ENCODE results near the gene MAN2B2.

The MAN2B2 gene

GRCh38 chr4:6546681-6547447, 28.1 kb upstream of the MAN2B2 start:
- peak; percentile 27 for DNase-seq (ENCODE audit: low read depth)

GRCh38 chr4:6548201-6548881, 26.6 kb upstream of the MAN2B2 start:
- no peak for DNase-seq (ENCODE audit: low read depth)

- DNase-seq (ENCODE audit: low read depth), result no peak
These were observed 26.1 kb upstream of the MAN2B2 start for GRCh38 chr4:6548882-6549230.

- DNase-seq (ENCODE audit: low read depth), result no peak
These were observed 25.5 kb upstream of the MAN2B2 start for GRCh38 chr4:6549445-6549844.

- no peak for DNase-seq (ENCODE audit: low read depth)
These were observed 24.9 kb upstream of the MAN2B2 start for GRCh38 chr4:6549890-6550620.

- DNase-seq (ENCODE audit: low read depth), result no peak
These were observed 24.2 kb upstream of the MAN2B2 start for GRCh38 chr4:6550821-6551220.

- DNase-seq (ENCODE audit: low read depth), result no peak
These were observed 23.3 kb upstream of the MAN2B2 start for GRCh38 chr4:6551660-6552059.

- no peak for DNase-seq (ENCODE audit: low read depth)
These were observed 19.5 kb upstream of the MAN2B2 start for GRCh38 chr4:6555519-6555918.

GRCh38 chr4:6556263-6556662, 18.7 kb upstream of the MAN2B2 start:
- DNase-seq (ENCODE audit: low read depth), result no peak

- DNase-seq (ENCODE audit: low read depth), result no peak
These were observed 17.8 kb upstream of the MAN2B2 start for GRCh38 chr4:6557185-6557584.

GRCh38 chr4:6557856-6558255, 17.1 kb upstream of the MAN2B2 start:
- no peak for DNase-seq (ENCODE audit: low read depth)

- DNase-seq (ENCODE audit: low read depth), result no peak
These were observed 14.4 kb upstream of the MAN2B2 start for GRCh38 chr4:6560416-6561172.

- DNase-seq (ENCODE audit: low read depth), result no peak
These were observed 13.8 kb upstream of the MAN2B2 start for GRCh38 chr4:6561173-6561516.

GRCh38 chr4:6561706-6562371, 13.2 kb upstream of the MAN2B2 start:
- no peak for DNase-seq (ENCODE audit: low read depth)

- no peak for DNase-seq (ENCODE audit: low read depth)
These were observed 11.8 kb upstream of the MAN2B2 start for GRCh38 chr4:6562931-6563901.

GRCh38 chr4:6563935-6564645, 10.9 kb upstream of the MAN2B2 start:
- DNase-seq (ENCODE audit: low read depth), result no peak

- no peak for DNase-seq (ENCODE audit: low read depth)
These were observed 9.1 kb upstream of the MAN2B2 start for GRCh38 chr4:6565691-6566390.

- no peak for DNase-seq (ENCODE audit: low read depth)
These were observed 8.4 kb upstream of the MAN2B2 start for GRCh38 chr4:6566391-6567190.

GRCh38 chr4:6567218-6567617, 7.8 kb upstream of the MAN2B2 start:
- DNase-seq (ENCODE audit: low read depth), result no peak

Data from stimulated activated CD8-positive, alpha-beta memory T cell treated with anti-CD3 and anti-CD28 coated beads, Interleukin-12 subunit alpha, Interleukin-12 subunit beta, amount 100 ng/mL, for 1 hour (primary cell).